ENCODE measurements around the gene RANBP10. TPM values are rescaled to one million over a fixed set of nuclear protein-coding genes. Genes with fewer than 3 reads are reported as not detected.

Gene RANBP10
- total and polyA plus RNA-seq, 2 experiments from 2014 or later: 9.0 to 13.6 TPM

GRCh38 chr16:67708368-67708771, 98.0 kb downstream of the RANBP10 start (continued):
- TF ChIP-seq ZNF462 (CRISPR knock-in tag; IDR thresholded peaks at IDR 0.05) (no peak), STAT1 (IDR thresholded peaks at IDR 0.05; ENCODE audit: unreplicated experiment) (no peak), CTCF (conservative IDR thresholded peaks at IDR 0.05; ENCODE audit: low read depth in 2 of 2) (no peak), CREB1 (CRISPR knock-in tag; IDR thresholded peaks at IDR 0.05; ENCODE audit: low read depth) (no peak), EZH2phosphoT487 (IDR thresholded peaks at IDR 0.05; ENCODE audit: unreplicated experiment) (no peak), ZNF114 (CRISPR knock-in tag; IDR thresholded peaks at IDR 0.05) (no peak)

- no peak overlapping the region for H3K27ac Mint-ChIP-seq
- H3K36me3 Mint-ChIP-seq (ENCODE audit: low read depth): no peaks in the 10 kb centered on the region; the same call in 2 of the 3 replicates
- peaks cover 10% of the 10 kb centered on the region; the same call in 1 of the 2 replicates for H4K20me1 ChIP-seq (replicated peaks; ENCODE audit: insufficient read depth)
- TF ChIP-seq STAT1 (IDR thresholded peaks at IDR 0.05; ENCODE audit: unreplicated experiment) (no peak), ZNF114 (CRISPR knock-in tag; IDR thresholded peaks at IDR 0.05) (no peak), EZH2 (IDR thresholded peaks at IDR 0.05; ENCODE audit: low read depth, unreplicated experiment) (no peak), EZH2phosphoT487 (IDR thresholded peaks at IDR 0.05; ENCODE audit: unreplicated experiment) (no peak), CTCF (conservative IDR thresholded peaks at IDR 0.05; ENCODE audit: low read depth in 2 of 2) (no peak), ETS1 (IDR thresholded peaks at IDR 0.05) (no peak), NANOG (IDR thresholded peaks at IDR 0.05; ENCODE audit: borderline replicate concordance) (no peak), CREB1 (CRISPR knock-in tag; IDR thresholded peaks at IDR 0.05; ENCODE audit: low read depth) (no peak), ZNF331 (CRISPR knock-in tag; IDR thresholded peaks at IDR 0.05; ENCODE audit: low read depth) (no peak), POLR2AphosphoS5 (IDR thresholded peaks at IDR 0.05; ENCODE audit: low read depth) (no peak)
These were observed 98.6 kb downstream of the RANBP10 start for GRCh38 chr16:67707790-67708189.

More at GRCh38 chr16:67707790-67708189, 98.6 kb downstream of the RANBP10 start:
- DNase-seq (ENCODE audit: low spot score) (no peak), ATAC-seq (no peak)
- Histone ChIP-seq H3K9me2 (ENCODE audit: insufficient read depth) (no peaks in the 10 kb centered on the region), H3K4me3 (no peak overlapping the region), H3K36me3 (ENCODE audit: insufficient read depth) (no peaks in the 10 kb centered on the region), H3K27me3 (ENCODE audit: insufficient read depth) (no peaks in the 10 kb centered on the region), H3K4me1 (ENCODE audit: insufficient read depth) (peaks cover 22% of the 10 kb centered on the region), H3K4me2 (no peak overlapping the region), H3K27ac (ENCODE audit: low read depth) (no peak overlapping the region), H3K79me2 (replicated peaks; ENCODE audit: insufficient read depth) (peaks cover 90% of the 10 kb centered on the region), H3F3A (replicated peaks; ENCODE audit: low read depth) (peaks cover 8% of the 10 kb centered on the region; the same call in 1 of the 2 replicates), H2AFZ (no peak overlapping the region)
- Mint-ChIP-seq H3K27me3 (ENCODE audit: insufficient read depth, low read depth, poor library complexity) (peaks cover 3% of the 10 kb centered on the region), H3K4me1 (peaks cover 20% of the 10 kb centered on the region), H3K4me3 (no peak overlapping the region), H3K9me3 (no peaks in the 10 kb centered on the region)
